IPS-20b (cell line): ENCODE measurements around the gene ENOX1.

ENCODE experiments used
- H3K27ac ChIP-seq: one replicate; pipeline ENCODE4 v1.5.1; 2013; ENCODE audit warnings: low read length
- H3K27me3 ChIP-seq: 2 replicates; pipeline ENCODE4 v1.6.1; 2013; ENCODE audit warnings: mild to moderate bottlenecking, low read length, inconsistent platforms; ENCODE audit not compliant: insufficient read depth
- H3K36me3 ChIP-seq: 2 replicates; pipeline ENCODE4 v1.6.1; 2013; ENCODE audit warnings: low read depth, mild to moderate bottlenecking, inconsistent platforms, low read length, moderate library complexity; ENCODE audit not compliant: insufficient read depth
- H3K4me1 ChIP-seq: 2 replicates; pipeline ENCODE4 v1.6.1; 2013; ENCODE audit warnings: mild to moderate bottlenecking, control low read depth, inconsistent platforms, low read length, moderate library complexity; ENCODE audit not compliant: insufficient read depth
- H3K4me3 ChIP-seq: 2 replicates; pipeline ENCODE4 v1.5.1; 2013; ENCODE audit warnings: mild to moderate bottlenecking, low read length, inconsistent platforms
- H3K9ac ChIP-seq: 2 replicates; pipeline ENCODE4 v1.6.1; 2013; ENCODE audit warnings: low read depth, mild to moderate bottlenecking, inconsistent platforms, low read length, moderate library complexity
- H3K9me3 ChIP-seq: 2 replicates; pipeline ENCODE4 v1.6.1; 2013; ENCODE audit warnings: mild to moderate bottlenecking, low read depth, low read length, inconsistent platforms; ENCODE audit not compliant: insufficient read depth

The ENOX1 gene

DNA sequence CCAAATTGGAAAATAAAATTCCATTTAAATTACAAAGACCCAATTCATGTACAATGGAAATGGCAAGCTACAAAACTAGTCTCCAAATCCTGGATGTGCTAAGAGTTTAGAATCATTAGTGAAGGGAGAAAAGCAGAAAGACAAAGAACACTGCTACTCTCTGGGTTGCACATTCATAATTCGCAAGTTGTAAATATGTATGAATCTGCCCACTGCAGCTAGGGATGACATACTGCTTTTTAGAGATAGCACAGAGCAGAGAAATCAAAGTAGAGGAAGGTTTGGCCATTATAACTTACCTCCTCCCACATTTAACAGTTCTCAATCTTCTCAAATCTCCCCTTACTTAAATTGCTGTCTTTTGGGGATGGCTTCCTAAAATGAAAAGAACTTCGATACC is 231.1 kb downstream of the ENOX1 start:
- Histone ChIP-seq H3K9me3 (no peaks in the 10 kb centered on the region), H3K4me3 (no peak overlapping the region), H3K27ac (no peak overlapping the region), H3K4me1 (no peaks in the 10 kb centered on the region), H3K36me3 (no peaks in the 10 kb centered on the region), H3K9ac (no peak overlapping the region), H3K27me3 (no peaks in the 10 kb centered on the region)

DNA sequence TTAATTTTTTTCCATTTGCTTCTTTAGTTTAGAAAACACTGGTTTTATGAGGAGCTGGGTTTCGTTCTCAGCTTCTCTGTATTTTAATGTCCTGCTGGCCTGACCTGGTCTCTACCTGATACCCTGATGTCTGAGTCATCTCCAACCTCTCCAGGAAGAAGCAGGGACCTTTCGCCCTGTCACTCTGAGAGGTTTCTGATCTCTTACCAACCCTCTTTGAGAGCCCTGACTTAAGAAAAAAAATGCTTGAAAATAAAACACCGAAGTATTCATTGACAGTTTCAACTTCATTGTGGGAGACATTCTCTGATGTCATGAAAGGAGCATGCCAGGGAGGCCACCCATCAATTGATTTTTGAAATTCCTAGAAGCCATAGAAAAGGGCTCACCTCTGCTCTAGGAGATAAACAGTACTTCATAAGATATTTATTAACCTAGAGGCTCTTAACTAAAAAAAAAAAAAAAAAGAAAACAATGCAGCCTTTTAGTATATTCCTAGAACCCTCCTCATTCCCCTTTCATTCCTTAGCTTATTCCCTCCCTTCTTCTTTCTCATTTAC is 234.8 kb downstream of the ENOX1 start:
- Histone ChIP-seq H3K4me1 (no peaks in the 10 kb centered on the region), H3K9me3 (no peaks in the 10 kb centered on the region), H3K27ac (no peak overlapping the region), H3K27me3 (no peaks in the 10 kb centered on the region), H3K36me3 (no peaks in the 10 kb centered on the region), H3K4me3 (no peak overlapping the region), H3K9ac (no peak overlapping the region)

DNA sequence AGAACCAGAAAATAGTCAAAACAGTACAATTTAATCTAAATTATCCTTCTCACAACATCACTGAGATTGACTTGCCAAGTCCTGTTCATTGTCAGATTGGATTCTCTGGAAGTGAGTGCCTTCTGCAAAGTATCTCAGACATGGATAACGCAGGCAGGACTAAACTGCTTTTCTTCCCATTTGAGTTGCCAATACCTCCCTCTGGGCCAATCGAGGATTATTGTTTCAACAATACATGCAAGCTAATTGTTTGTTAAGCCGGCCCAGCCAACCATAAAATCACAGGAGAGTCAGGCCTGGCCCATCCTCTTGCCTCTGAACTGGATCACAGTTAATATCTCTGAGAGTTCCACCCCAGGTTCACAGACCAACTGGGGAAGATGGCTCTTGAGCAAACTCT is 240.0 kb downstream of the ENOX1 start:
- Histone ChIP-seq H3K36me3 (no peaks in the 10 kb centered on the region), H3K27ac (no peak overlapping the region), H3K27me3 (no peaks in the 10 kb centered on the region), H3K9ac (no peak overlapping the region), H3K4me3 (no peak overlapping the region), H3K9me3 (no peaks in the 10 kb centered on the region), H3K4me1 (no peaks in the 10 kb centered on the region)

DNA sequence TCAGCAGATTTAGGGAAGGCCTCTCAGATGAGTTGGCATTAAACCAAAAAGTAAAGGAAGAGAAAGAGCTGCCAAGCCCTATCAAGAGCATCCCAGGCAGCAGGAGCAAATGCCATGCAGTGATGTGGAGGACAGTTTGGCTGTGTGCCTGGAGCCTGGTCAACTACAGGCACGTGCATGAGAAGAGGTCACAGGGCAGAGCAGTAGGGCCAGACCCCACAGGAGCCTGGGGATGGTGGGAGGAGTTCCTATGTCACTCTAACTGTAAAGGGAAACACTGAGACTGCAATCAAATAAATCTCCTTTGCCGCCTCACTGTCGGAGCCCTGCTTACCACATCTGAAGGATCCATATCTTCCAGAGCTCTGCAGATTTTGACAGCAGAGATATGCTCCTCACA is 240.5 kb downstream of the ENOX1 start:
- Histone ChIP-seq H3K27me3 (no peaks in the 10 kb centered on the region), H3K9ac (no peak overlapping the region), H3K4me1 (no peaks in the 10 kb centered on the region), H3K36me3 (no peaks in the 10 kb centered on the region), H3K4me3 (no peak overlapping the region), H3K27ac (no peak overlapping the region), H3K9me3 (no peaks in the 10 kb centered on the region)

DNA sequence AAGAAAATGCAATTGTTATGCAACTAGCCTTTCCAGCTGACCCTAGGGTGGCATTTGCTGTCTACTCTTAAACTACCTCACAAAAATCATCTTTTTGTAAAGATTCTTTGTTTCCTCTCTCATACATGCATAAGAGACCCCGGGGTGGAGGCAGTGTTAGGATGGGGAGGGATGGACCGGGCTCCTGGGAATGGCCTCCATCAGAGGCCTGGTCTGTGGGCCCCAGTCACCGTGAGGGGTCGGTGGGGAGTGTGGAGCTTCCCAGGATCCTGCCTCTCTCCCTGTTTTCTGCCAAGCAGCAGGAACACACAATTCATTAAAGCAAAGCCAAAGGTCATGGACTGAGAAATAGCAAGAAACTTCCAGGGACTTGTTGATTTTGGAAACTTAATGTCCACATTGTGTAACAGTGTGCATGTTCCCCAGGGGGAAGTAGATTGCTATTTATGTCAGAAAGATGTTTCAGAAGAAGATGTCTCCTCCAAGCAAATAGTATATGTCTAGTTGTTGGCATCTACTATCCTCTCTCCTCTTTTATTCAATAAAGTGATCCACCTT is 241.4 kb downstream of the ENOX1 start:
- Histone ChIP-seq H3K9me3 (no peaks in the 10 kb centered on the region), H3K27ac (no peak overlapping the region), H3K9ac (no peak overlapping the region), H3K36me3 (no peaks in the 10 kb centered on the region), H3K27me3 (no peaks in the 10 kb centered on the region), H3K4me3 (no peak overlapping the region), H3K4me1 (no peaks in the 10 kb centered on the region)

DNA sequence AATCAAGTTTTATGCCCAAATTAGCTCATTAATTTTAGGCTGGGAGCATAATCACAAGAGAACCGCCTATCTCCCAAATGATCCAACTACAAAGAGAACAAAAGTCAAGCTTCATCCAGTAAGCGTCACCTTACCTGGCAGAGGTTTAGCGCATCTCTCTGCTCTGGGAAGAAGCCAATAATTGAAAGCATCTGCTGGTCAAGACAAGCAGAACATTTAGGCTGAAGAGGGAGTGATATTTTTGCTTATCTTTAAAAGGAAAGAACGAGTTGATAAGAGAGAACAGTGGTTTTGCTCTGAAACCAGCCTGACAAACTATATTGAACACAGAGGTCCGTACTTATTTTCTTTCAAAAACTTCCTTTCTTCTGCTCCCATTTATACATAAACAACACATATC is 242.1 kb downstream of the ENOX1 start:
- no peaks in the 10 kb centered on the region for H3K9me3 ChIP-seq
- H3K27ac ChIP-seq = no peak overlapping the region
- H3K36me3 ChIP-seq = no peaks in the 10 kb centered on the region
- no peak overlapping the region for H3K9ac ChIP-seq
- no peak overlapping the region for H3K4me3 ChIP-seq
- H3K4me1 ChIP-seq = no peaks in the 10 kb centered on the region
- H3K27me3 ChIP-seq = no peaks in the 10 kb centered on the region

DNA sequence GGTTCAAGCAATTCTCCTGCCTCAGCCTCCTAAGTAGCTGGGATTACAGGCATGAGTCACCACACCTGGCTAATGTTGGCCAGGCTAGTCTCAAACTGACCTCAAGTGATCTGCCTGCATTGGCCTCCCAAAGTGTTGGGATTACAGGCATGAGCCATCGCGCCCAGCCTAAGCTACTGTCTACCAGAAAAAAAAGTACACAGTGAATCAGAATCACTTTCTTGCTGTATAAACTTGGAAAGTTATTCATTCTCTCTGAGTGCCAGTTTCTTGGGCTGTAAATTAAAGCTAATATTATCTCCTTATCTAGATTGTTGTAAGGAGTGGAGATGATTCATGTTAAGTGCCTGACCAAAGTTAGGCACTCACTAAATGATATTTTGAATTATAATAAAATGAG is 242.8 kb downstream of the ENOX1 start:
- Histone ChIP-seq H3K9me3 (no peaks in the 10 kb centered on the region), H3K27me3 (no peaks in the 10 kb centered on the region), H3K4me3 (no peak overlapping the region), H3K27ac (no peak overlapping the region), H3K9ac (no peak overlapping the region), H3K36me3 (no peaks in the 10 kb centered on the region), H3K4me1 (no peaks in the 10 kb centered on the region)

DNA sequence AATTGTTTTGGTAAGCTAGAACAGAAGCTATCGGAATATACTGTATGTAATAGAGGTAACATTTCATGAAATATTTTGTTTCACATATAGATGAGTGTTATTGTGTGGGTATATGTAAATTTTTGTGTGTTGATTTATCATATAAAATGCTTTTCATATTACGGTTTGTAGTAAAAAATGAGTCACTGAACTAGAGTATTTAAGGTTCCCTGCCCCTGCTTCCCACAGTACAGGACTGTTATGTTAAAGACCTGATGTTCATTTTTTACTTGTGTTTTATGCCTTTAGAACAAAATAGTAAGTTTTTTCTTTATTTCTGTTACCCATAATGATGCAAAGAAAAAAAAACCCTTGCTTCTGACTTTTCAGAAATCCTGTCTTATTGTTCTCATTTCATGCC is 243.4 kb downstream of the ENOX1 start:
- Histone ChIP-seq H3K4me3 (no peak overlapping the region), H3K27me3 (no peaks in the 10 kb centered on the region), H3K36me3 (no peaks in the 10 kb centered on the region), H3K27ac (no peak overlapping the region), H3K9me3 (no peaks in the 10 kb centered on the region), H3K4me1 (no peaks in the 10 kb centered on the region), H3K9ac (no peak overlapping the region)

DNA sequence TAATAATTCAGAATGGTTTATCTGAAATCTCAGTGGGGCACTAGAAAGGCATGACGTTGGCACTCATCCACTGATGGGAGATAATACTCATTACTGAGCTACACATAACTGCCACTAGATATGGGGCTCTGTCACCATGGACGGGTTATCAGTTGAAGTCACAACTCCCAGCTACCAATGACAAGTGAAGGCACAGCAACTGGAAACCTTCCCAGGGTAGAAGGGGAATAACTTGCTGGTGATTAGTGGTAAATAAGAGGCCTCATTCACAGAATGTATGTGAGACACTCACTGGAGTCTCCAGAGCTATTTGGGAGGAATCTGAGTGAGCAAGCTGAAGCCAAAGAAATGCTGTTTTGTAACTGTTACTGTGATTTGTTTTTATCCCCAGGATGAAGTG is 249.6 kb downstream of the ENOX1 start:
- Histone ChIP-seq H3K27me3 (no peaks in the 10 kb centered on the region), H3K4me1 (no peaks in the 10 kb centered on the region)

DNA sequence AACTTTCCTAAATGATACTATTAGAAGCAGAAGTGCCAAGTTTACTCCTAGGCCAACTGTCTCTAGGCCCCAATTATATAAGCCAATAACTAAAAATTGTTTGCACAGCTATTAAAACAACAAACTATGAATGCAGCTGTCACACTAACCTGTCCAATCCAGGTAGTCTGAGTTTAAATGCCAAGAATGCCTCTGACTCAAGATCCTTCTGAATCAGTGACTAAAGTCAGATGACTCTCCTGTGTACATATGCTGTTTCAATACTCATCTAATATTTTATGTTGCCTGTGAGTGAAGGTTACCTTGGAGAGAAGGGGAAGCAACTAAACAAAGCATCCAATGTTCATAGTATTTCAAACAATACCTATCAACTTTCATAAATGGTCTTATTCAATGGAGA is 257.0 kb downstream of the ENOX1 start:
- Histone ChIP-seq H3K27me3 (no peaks in the 10 kb centered on the region), H3K9me3 (no peaks in the 10 kb centered on the region), H3K4me1 (no peaks in the 10 kb centered on the region), H3K36me3 (no peaks in the 10 kb centered on the region), H3K4me3 (no peak overlapping the region), H3K9ac (no peak overlapping the region), H3K27ac (no peak overlapping the region)

More for the DNA sequence above, 249.6 kb downstream of the ENOX1 start:
- Histone ChIP-seq H3K36me3 (no peaks in the 10 kb centered on the region), H3K27ac (no peak overlapping the region), H3K9me3 (no peaks in the 10 kb centered on the region), H3K9ac (no peak overlapping the region), H3K4me3 (no peak overlapping the region)

DNA sequence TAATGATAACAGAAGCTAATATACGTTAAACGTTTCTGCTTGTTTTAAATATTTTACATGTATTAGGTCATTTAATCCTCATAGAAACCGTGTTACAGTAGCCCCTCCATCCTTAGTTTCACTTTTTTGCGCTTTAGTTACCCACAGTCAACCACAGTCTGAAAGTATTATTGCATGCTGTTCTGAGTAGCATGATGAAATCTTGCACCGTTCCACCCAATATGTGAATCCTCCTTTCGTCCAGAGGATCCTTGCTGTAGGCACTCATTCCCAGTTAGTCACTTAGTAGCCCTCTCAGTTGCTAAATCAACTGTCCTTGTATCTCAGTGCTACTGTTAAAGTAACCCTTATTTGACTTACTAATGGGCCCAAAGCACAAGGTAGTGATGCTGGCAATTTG is 257.8 kb downstream of the ENOX1 start:
- no peaks in the 10 kb centered on the region for H3K36me3 ChIP-seq
- H3K27ac ChIP-seq = no peak overlapping the region
- H3K9me3 ChIP-seq = no peaks in the 10 kb centered on the region
- H3K9ac ChIP-seq = no peak overlapping the region
- H3K4me1 ChIP-seq = no peaks in the 10 kb centered on the region
- no peaks in the 10 kb centered on the region for H3K27me3 ChIP-seq
- no peak overlapping the region for H3K4me3 ChIP-seq

DNA sequence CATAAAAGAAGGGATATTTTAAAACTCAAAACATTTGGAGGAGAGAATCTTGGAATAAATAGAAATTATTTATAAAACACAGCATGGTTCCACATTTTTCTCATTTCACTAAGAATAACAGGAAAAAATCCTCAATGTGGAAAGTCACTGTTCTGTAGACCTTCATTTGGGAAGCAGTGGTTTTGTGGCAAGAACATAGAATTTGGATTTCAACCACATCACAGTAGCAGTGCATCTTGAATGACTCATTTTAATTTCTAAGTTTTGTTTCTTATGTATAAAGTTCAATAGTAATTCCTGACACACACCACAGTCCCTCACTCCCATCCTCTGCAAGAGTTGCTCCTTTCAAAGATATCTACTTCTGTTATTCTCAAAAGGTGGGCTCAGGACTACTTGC is 264.0 kb downstream of the ENOX1 start:
- Histone ChIP-seq H3K27me3 (no peaks in the 10 kb centered on the region), H3K4me3 (no peak overlapping the region), H3K9me3 (no peaks in the 10 kb centered on the region), H3K36me3 (no peaks in the 10 kb centered on the region), H3K9ac (no peak overlapping the region), H3K4me1 (no peaks in the 10 kb centered on the region), H3K27ac (no peak overlapping the region)
